Endothelial cell of umbilical vein (primary cell): Measurements from ENCODE around the gene LSM5.

Experiments
- CTCF ChIP-seq, 2 donors: IDR thresholded peaks; 1 replicate in 1 of 2; 2 replicates in 1 of 2; pipeline ENCODE4 v1.5.1; 2011; ENCODE audit warnings: low read length in 2 of 2, mild to moderate bottlenecking in 2 of 2, moderate library complexity in 2 of 2, control low read depth in 1 of 2, inconsistent platforms in 1 of 2, low read depth in 1 of 2; ENCODE audit not compliant: insufficient read depth in 1 of 2; ENCODE audit errors: extremely low read depth in 1 of 2
- POLR2A ChIP-seq: IDR thresholded peaks from 2 replicates; pipeline ENCODE4 v1.6.1; 2012; ENCODE audit warnings: low read depth, mild to moderate bottlenecking, control low read depth, low read length
- POLR2AphosphoS5 ChIP-seq: IDR thresholded peaks from 2 replicates; pipeline ENCODE4 v1.6.1; 2012; ENCODE audit warnings: low read depth, mild to moderate bottlenecking, control low read depth, low read length, moderate library complexity; ENCODE audit not compliant: insufficient read depth

GRCh38 chr7:32513210-32513609 lies 23.0 kb upstream of the LSM5 start:
- TF ChIP-seq CTCF (IDR thresholded peaks at IDR 0.05; ENCODE audit: extremely low read depth in 1 of 2, insufficient read depth in 1 of 2, low read depth in 1 of 2, low read length in 2 of 2), result no peak
- TF ChIP-seq POLR2A, result no peak
- no peak for TF ChIP-seq POLR2AphosphoS5
